K562 (cell line): Measurements from ENCODE around the gene NFXL1. TPM values are rescaled to one million over a fixed set of nuclear protein-coding genes. Genes with fewer than 3 reads are reported as not detected.

ENCODE experiments used
- ATAC-seq: fragments of 200-7000 bp; cut with Tn5 transposase; 3 replicates; pipeline ENCODE4 v1.9.1; 2020; ENCODE audit warnings: moderate library complexity
- BruUV-seq: library from RNA; stranded (reverse); fragments of 400-500 nt; replicated peaks from 2 replicates; lab custom pipeline; 2021; lab: Mats Ljungman, UMichigan
- CTCF ChIA-PET: fragments of 300-600 bp; formaldehyde crosslinking; extraction: SDS; loops from one replicate; lab custom pipeline; 2021; ENCODE audit warnings: low intra/inter-chr PET ratio; lab: Yijun Ruan, JAX
- POLR2A ChIA-PET: fragments of 300-600, 350-650 bp; sonication (Branson Sonifier 250); formaldehyde crosslinking; extraction: SDS; loops from one replicate; lab custom pipeline; 2021; ENCODE audit warnings: antibody characterized with exemption, inconsistent platforms; lab: Yijun Ruan, JAX
- DNase-seq, 4 experiments: peaks; one replicate each; pipeline versions ENCODE4 v3.0.0 to v3.0.0-alpha.2; 2011 to 2018; ENCODE audit warnings: low spot score in 3 of 4, mixed read lengths in 3 of 4; ENCODE audit errors: extremely low read depth in 1 of 4
- FAIRE-seq: peaks from 2 replicates; lab custom pipeline; 2011; peaks lifted over from hg19 to GRCh38; lab: Jason Lieb, UNC
- H2AFZ ChIP-seq: 2 replicates; pipeline ENCODE4 v1.6.0; 2011; ENCODE audit warnings: low read depth, low read length, control low read depth, inconsistent platforms
- H3K27ac ChIP-seq: fragments of 200-600 bp; 3 replicates; pipeline ENCODE4 v1.8.0; 2011; ENCODE audit warnings: low read depth, mild to moderate bottlenecking, control low read depth, inconsistent platforms, low read length, moderate library complexity, mixed read lengths; ENCODE audit errors: extremely low read depth
- H3K27me3 ChIP-seq, 2 experiments: fragments of 300-600 bp in 1 of 2; 2 replicates in 1 of 2; 3 replicates in 1 of 2; pipeline versions ENCODE4 v1.6.0 to v1.8.0; 2011; ENCODE audit warnings: inconsistent platforms in 2 of 2, low read length in 2 of 2, mild to moderate bottlenecking in 1 of 2, mixed read lengths in 1 of 2, moderate library complexity in 1 of 2; ENCODE audit not compliant: control insufficient read depth in 2 of 2, insufficient read depth in 2 of 2
- H3K36me3 ChIP-seq: fragments of 300-600 bp; 3 replicates; pipeline ENCODE4 v1.8.0; 2011; ENCODE audit warnings: mild to moderate bottlenecking, low read length, inconsistent platforms; ENCODE audit not compliant: control insufficient read depth, insufficient read depth
- H3K4me1 ChIP-seq, 2 experiments: fragments of 200-600 bp in 1 of 2; replicated peaks in 1 of 2; 2 replicates in 1 of 2; 3 replicates in 1 of 2; pipeline versions ENCODE4 v1.5.1 to v1.8.0; 2011; ENCODE audit warnings: inconsistent platforms in 2 of 2, low read length in 2 of 2, mild to moderate bottlenecking in 1 of 2, mixed read lengths in 1 of 2, moderate library complexity in 1 of 2; ENCODE audit not compliant: control insufficient read depth in 2 of 2, insufficient read depth in 2 of 2
- H3K4me2 ChIP-seq: 2 replicates; pipeline ENCODE4 v1.6.1; 2011; ENCODE audit warnings: low read length, control low read depth, inconsistent platforms, mixed read lengths; ENCODE audit not compliant: insufficient read depth
- H3K4me3 ChIP-seq: fragments of 200-600 bp; sonication (generic), shearing (Covaris generic); 2 replicates; pipeline ENCODE4 v1.5.1; 2016; ENCODE audit warnings: control low read depth, inconsistent platforms
- H3K79me2 ChIP-seq: fragments of 200-600 bp; 3 replicates; pipeline ENCODE4 v1.8.0; 2011; ENCODE audit warnings: low read length, inconsistent platforms; ENCODE audit not compliant: control insufficient read depth, insufficient read depth
- H3K9ac ChIP-seq, 2 experiments: 2 replicates each; pipeline versions ENCODE4 v1.6.0 to v1.6.1; 2011; ENCODE audit warnings: low read depth in 2 of 2, low read length in 2 of 2, control low read depth in 1 of 2, inconsistent platforms in 1 of 2, mild to moderate bottlenecking in 1 of 2, mixed read lengths in 1 of 2; ENCODE audit not compliant: insufficient read depth in 1 of 2
- H3K9me1 ChIP-seq: one replicate; pipeline ENCODE4 v1.6.0; 2011; ENCODE audit warnings: inconsistent platforms, mild to moderate bottlenecking, low read length, moderate library complexity; ENCODE audit not compliant: control insufficient read depth, insufficient read depth
- H3K9me3 ChIP-seq: replicated peaks from 2 replicates; pipeline ENCODE4 v1.5.1; 2011; ENCODE audit warnings: low read depth, low read length, inconsistent platforms; ENCODE audit not compliant: control insufficient read depth, insufficient read depth
- H4K20me1 ChIP-seq: replicated peaks from 2 replicates; pipeline ENCODE4 v1.6.1; 2011; ENCODE audit warnings: low read length, inconsistent platforms, mixed read lengths; ENCODE audit not compliant: control insufficient read depth, insufficient read depth
- ATF4 ChIP-seq: fragments of 450-650 bp; formaldehyde crosslinking; IDR thresholded peaks from 2 replicates; pipeline ENCODE4 v1.4.0; 2022; ENCODE audit warnings: mild to moderate bottlenecking, moderate library complexity
- CREB5 ChIP-seq: fragments of 250-450 bp; sonication (Bioruptor Pico); IDR thresholded peaks from 2 replicates; pipeline ENCODE4 v1.5.0; 2020; ENCODE audit warnings: mild to moderate bottlenecking
- DPF2 ChIP-seq: fragments of 450-650 bp; IDR thresholded peaks from 2 replicates; pipeline ENCODE4 v1.6.1; 2016
- E2F5 ChIP-seq: sonication (generic); formaldehyde crosslinking; IDR thresholded peaks from 2 replicates; pipeline ENCODE4 v1.8.0; 2022; ENCODE audit warnings: mild to moderate bottlenecking, missing genetic modification reagents
- HDAC2 ChIP-seq: fragments of 450-650 bp; IDR thresholded peaks from 2 replicates; pipeline ENCODE4 v1.6.1; 2016; ENCODE audit warnings: mild to moderate bottlenecking
- HOXB6 ChIP-seq: fragments of 250-450 bp; sonication (Bioruptor Pico); IDR thresholded peaks from 2 replicates; pipeline ENCODE4 v1.5.1; 2022; ENCODE audit warnings: mild to moderate bottlenecking, borderline replicate concordance
- MECOM ChIP-seq: fragments of 250-450 bp; sonication (Bioruptor Pico); IDR thresholded peaks from 2 replicates; pipeline ENCODE4 v1.8.0; 2022; ENCODE audit warnings: inconsistent platforms
- NFIC ChIP-seq: fragments of 450-650 bp; IDR thresholded peaks from 2 replicates; pipeline ENCODE4 v1.6.1; 2017; ENCODE audit warnings: mild to moderate bottlenecking, inconsistent platforms
- NR2C1 ChIP-seq, 2 experiments: fragments of 450-650 bp; IDR thresholded peaks; 2 replicates each; pipeline ENCODE4 v1.6.1; 2017; ENCODE audit warnings: mild to moderate bottlenecking in 2 of 2, antibody characterized with exemption in 1 of 2, inconsistent platforms in 1 of 2, missing compliant biosample characterization in 1 of 2, missing genetic modification characterization in 1 of 2
- PKNOX1 ChIP-seq: fragments of 450-650 bp; IDR thresholded peaks from 2 replicates; pipeline ENCODE4 v1.6.1; 2016
- ZBED1 ChIP-seq: IDR thresholded peaks from 2 replicates; pipeline ENCODE4 v1.6.1; 2014
- ZNF184 ChIP-seq: sonication (generic); formaldehyde crosslinking; IDR thresholded peaks from 2 replicates; pipeline ENCODE4 v1.5.0; 2020; ENCODE audit warnings: missing genetic modification reagents
- WGBS: fragments of 100-300 bp; shearing (Covaris generic); methylation state at CpG from one replicate; pipeline ENCODE4 v1.1.6; 2016; ENCODE audit warnings: low coverage, mixed read lengths; ENCODE audit not compliant: insufficient coverage; ENCODE audit errors: missing lambda C conversion rate; 5-methylcytosine and 5-hydroxymethylcytosine counted together
- in situ Hi-C: fragments of 300-500 bp; cut with MboI; formaldehyde crosslinking; loops from 4 replicates; pipeline ENCODE4 v1.15.0; 2018; ENCODE audit warnings: inconsistent platforms, mixed read lengths
- intact Hi-C: fragments of 100-400 bp; cut with micrococcal nuclease; formaldehyde crosslinking; loops from 2 replicates; pipeline ENCODE4 v1.14.2; 2022
- polyA plus RNA-seq, 8 experiments: library from polyadenylated mRNA; depleted of rRNA in 4 of 8; stranded (reverse) in 5 of 8; unstranded in 3 of 8; fragments of >200 nt; fragmentation: Nextera tagmentation in 2 of 8; fragmentation: Illumina TruSeq in 1 of 8; extraction: Ambion mirVana in 2 of 8; extraction: Trizol in 1 of 8; gene quantifications; 2 replicates each; pipeline versions ENCODE4 v1.2.1 to v1.2.3, GENCODE V29; 2011 to 2014; ENCODE audit warnings: inconsistent platforms in 1 of 8, missing spikeins in 1 of 8
- total RNA-seq, 7 experiments: library from RNA; depleted of rRNA in 6 of 7; stranded (reverse); fragments of >200 nt in 6 of 7; fragmentation: Illumina TruSeq in 2 of 7; extraction: Trizol in 2 of 7; gene quantifications; 2 replicates each; pipeline versions ENCODE4 v1.2.1 to v1.2.3, GENCODE V29; 2011 to 2021; ENCODE audit warnings: low replicate concordance in 1 of 7

The NFXL1 gene
- total and polyA plus RNA-seq, 9 of the 15 experiments (the other 6 are each of a cell fraction or from before 2014, with no cell fraction given), result 7.5 to 27.0 (median 10.6) TPM

- in situ Hi-C loops (no loop called here), intact Hi-C loops (loop anchor here (2.0 kb wide), 1 partner anchor 152 kb away; no protein-coding TSS in a partner anchor)
- Histone ChIP-seq H3K9ac (no peak overlapping the region), H3K9me1 (no peaks in the 10 kb centered on the region), H3K79me2 (no peaks in the 10 kb centered on the region), H4K20me1 (no peaks in the 10 kb centered on the region), H2AFZ (no peak overlapping the region), H3K4me1 (peaks cover 0 to 13% of the 10 kb centered on the region in 2 experiments; a peak in 2 of 5 replicates), H3K9me3 (no peaks in the 10 kb centered on the region), H3K27ac (no peak overlapping the region), H3K36me3 (peaks cover 4% of the 10 kb centered on the region; the same call in 1 of the 3 replicates), H3K27me3 (no peaks in the 10 kb centered on the region), H3K4me2 (no peak overlapping the region), H3K4me3 (no peak overlapping the region)
- ATAC-seq (no peak), FAIRE-seq (no peak), DNase-seq (no peak)
- POLR2A ChIA-PET, result no interaction called here
- 47% methylated on average over 4 of the region's 4 CpGs for WGBS
- TF ChIP-seq ZNF184 (CRISPR knock-in tag) (no peak), PKNOX1 (peak; percentile 48)
- BruUV-seq, result no TSS peak
- CTCF ChIA-PET, result no interaction called here
Observed at GRCh38 chr4:47838445-47838844, 75.9 kb downstream of the NFXL1 start.

- Histone ChIP-seq H2AFZ (no peak within 1 kb of the TSS), H3K9ac (no peak within 1 kb of the TSS; a peak in 1 of 4 replicates), H4K20me1 (no peaks in the 10 kb centered on the region), H3K9me1 (no peaks in the 10 kb centered on the region), H3K36me3 (peaks cover 3% of the 10 kb centered on the region; the same call in 1 of the 3 replicates), H3K79me2 (no peaks in the 10 kb centered on the region), H3K27me3 (no peaks in the 10 kb centered on the region), H3K9me3 (no peaks in the 10 kb centered on the region), H3K4me1 (peaks cover 0 to 13% of the 10 kb centered on the region in 2 experiments; a peak in 2 of 5 replicates), H3K4me2 (no peak within 1 kb of the TSS), H3K4me3 (no peak within 1 kb of the TSS), H3K27ac (no peak within 1 kb of the TSS)
- in situ Hi-C loops, result no loop called here
- no peak for ATAC-seq
- POLR2A ChIA-PET, result no interaction called here
- CTCF ChIA-PET, result no interaction called here
- FAIRE-seq, result no peak
- intact Hi-C loops, result loop anchor here (2.0 kb wide), 1 partner anchor 151 kb away; no protein-coding TSS in a partner anchor
- WGBS, result 71% methylated on average over 13 of the region's 16 CpGs
- BruUV-seq, result no TSS peak
- no peak for DNase-seq
- no peak for TF ChIP-seq NR2C1 (IDR thresholded peaks at IDR 0.05)
- no peak for TF ChIP-seq NR2C1 (tag; IDR thresholded peaks at IDR 0.05)
- no peak for TF ChIP-seq HDAC2
- TF ChIP-seq MECOM (CRISPR knock-in tag), result no peak
- no peak for TF ChIP-seq NFIC
- no peak for TF ChIP-seq HOXB6
- TF ChIP-seq CREB5 (CRISPR knock-in tag), result no peak
- TF ChIP-seq DPF2, result no peak
- TF ChIP-seq ZBED1, result no peak
- no peak for TF ChIP-seq E2F5 (CRISPR knock-in tag)
- no peak for TF ChIP-seq ATF4
- TF ChIP-seq, all 486 proteins: peak for 0
Observed at GRCh38 chr4:47837908-47838294, 76.5 kb downstream of the NFXL1 start, which contains the start of gene CORIN. TSS of gene CORIN (minus strand) at chr4:47838067. CDS start at chr4:47837949, 118 bp downstream.
